OCI-LY7 (cell line): ENCODE results near the gene ATP5F1D.

Experiments
- EZH2phosphoT487 ChIP-seq: fragments of 200-600 bp; sonication (generic); IDR thresholded peaks from 2 replicates; pipeline ENCODE4 v1.6.1; 2018; ENCODE audit warnings: low read depth, borderline replicate concordance, mild to moderate bottlenecking, mixed run types, antibody characterized with exemption, low read length, moderate library complexity, mixed read lengths
- TF ChIP-seq, protein P1 (sequence below): fragments of 200-600 bp; sonication (generic); conservative IDR thresholded peaks from 2 replicates; pipeline ENCODE4 v1.5.1; 2014; ENCODE audit warnings: mild to moderate bottlenecking, antibody characterized with exemption, low read length, moderate library complexity, mixed read lengths

DNA sequence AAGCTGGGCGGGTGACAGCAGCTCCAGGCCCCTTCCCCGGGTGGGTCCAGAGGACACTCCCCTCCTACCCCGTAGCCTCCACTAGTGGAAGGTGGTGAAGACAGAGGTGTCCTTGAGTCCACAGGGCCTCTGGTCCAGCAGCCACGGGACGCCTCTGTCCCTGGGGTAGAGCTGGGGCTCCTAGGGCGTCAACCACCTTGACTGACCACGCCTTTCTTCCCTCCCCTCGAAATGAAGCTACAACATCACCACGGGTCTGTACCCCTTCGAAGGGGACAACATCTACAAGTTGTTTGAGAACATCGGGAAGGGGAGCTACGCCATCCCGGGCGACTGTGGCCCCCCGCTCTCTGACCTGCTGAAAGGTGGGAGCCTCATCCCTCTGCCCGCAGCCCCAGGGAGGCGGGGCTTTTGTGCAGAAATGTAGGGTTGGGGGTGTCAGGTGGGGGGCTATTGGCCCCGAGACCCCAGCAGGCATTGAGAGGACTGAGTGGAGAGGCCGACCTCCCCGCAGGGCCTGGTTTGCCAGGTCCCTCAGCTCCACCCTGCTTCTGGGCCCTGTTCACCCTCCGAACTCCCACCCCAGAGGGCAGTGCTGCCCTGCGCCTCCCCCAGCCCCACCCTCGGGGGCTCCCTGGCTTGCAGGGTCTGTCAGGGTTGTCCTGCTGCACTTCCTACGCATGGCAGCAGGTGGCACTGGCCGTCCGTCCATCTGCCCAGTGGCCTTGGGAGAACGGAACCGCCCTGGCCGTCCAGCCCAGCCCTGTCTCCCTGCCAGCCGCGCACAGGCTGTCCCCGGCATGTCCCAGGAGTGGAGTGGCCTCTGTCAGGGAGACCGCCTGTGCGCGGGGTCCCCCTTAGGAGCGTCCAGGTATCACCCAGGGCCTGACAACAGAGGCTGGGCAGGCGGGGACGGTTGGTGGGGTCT lies 20.3 kb upstream of the ATP5F1D start:
- TF ChIP-seq, protein P1, sequence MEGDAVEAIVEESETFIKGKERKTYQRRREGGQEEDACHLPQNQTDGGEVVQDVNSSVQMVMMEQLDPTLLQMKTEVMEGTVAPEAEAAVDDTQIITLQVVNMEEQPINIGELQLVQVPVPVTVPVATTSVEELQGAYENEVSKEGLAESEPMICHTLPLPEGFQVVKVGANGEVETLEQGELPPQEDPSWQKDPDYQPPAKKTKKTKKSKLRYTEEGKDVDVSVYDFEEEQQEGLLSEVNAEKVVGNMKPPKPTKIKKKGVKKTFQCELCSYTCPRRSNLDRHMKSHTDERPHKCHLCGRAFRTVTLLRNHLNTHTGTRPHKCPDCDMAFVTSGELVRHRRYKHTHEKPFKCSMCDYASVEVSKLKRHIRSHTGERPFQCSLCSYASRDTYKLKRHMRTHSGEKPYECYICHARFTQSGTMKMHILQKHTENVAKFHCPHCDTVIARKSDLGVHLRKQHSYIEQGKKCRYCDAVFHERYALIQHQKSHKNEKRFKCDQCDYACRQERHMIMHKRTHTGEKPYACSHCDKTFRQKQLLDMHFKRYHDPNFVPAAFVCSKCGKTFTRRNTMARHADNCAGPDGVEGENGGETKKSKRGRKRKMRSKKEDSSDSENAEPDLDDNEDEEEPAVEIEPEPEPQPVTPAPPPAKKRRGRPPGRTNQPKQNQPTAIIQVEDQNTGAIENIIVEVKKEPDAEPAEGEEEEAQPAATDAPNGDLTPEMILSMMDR = peak; percentile 53
- no peak for TF ChIP-seq EZH2phosphoT487
